Measurements from ENCODE around the gene DGKG.

GRCh38 chr3:186248850-186249249, 113.2 kb downstream of the DGKG start:
- TF ChIP-seq CTCF (IDR thresholded peaks at IDR 0.05) (no peak), EZH2 (IDR thresholded peaks at IDR 0.05) (no peak)
